GM18907 (cell line): Measurements from ENCODE around the gene HNRNPC.
A peak's percentile ranks its signal among the peaks of the same experiment; 100 is the strongest.
"Not testable (repeated sequence)": the region's sequence is repeated elsewhere in the genome, so short reads cannot be mapped to it uniquely, and the experiment has no call there.

Experiments used
- ATAC-seq: cut with Tn5 transposase; IDR thresholded peaks from one replicate; pipeline ENCODE4 v1.9.1; 2021; ENCODE audit warnings: mild to moderate bottlenecking, moderate library complexity; ENCODE audit not compliant: unreplicated experiment

HNRNPC gene

DNA sequence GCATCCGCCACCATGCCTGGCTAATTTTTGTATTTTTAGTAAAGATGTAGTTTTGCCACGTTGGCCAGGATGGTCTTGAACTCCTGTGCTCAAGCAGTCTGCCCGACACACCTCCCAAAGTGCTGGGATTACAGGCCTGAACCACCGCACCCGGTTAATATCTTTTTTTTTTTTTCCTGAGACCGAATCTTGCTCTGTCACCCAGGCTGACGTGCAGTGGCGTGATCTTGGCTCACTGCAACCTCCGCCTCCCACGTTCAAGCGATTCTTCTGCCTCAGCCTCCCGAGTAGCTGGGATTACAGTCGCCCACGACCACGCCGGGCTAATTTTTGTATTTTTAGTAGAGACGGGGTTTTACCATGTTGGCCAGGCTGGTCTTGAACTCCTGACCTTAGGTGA is 3.4 kb upstream of the HNRNPC start:
- ATAC-seq, result not testable (repeated sequence)

DNA sequence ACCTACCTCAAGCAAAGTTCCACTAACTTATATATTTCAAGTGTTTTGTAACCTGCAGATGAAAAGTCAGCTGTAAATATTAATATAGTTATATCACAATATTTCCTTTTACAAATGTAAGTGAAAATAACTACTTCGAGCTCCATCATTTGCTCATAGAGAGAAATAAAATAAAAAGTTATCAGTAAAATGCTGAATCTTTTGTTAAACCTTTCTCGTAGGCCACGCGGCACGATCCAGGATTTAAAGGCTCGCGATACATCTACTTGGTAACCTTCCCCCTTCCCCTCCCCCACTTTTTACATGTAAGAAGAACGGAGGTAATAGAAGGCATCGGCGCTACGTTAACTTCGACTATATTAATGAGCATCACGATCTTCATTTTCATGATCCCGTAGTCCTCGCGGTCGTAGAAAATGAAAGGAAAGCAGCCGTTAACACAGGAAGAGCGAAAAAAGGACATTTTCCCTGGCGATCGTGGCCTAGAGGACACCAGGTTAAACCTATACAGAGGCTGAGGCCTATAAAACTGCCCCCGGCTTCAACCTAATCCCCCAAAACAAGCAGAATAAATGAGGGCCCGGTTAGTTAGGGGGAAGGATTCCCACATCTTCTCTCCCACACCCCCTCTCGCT is 508 bp downstream of the HNRNPC start:
- ATAC-seq, result no peak

DNA sequence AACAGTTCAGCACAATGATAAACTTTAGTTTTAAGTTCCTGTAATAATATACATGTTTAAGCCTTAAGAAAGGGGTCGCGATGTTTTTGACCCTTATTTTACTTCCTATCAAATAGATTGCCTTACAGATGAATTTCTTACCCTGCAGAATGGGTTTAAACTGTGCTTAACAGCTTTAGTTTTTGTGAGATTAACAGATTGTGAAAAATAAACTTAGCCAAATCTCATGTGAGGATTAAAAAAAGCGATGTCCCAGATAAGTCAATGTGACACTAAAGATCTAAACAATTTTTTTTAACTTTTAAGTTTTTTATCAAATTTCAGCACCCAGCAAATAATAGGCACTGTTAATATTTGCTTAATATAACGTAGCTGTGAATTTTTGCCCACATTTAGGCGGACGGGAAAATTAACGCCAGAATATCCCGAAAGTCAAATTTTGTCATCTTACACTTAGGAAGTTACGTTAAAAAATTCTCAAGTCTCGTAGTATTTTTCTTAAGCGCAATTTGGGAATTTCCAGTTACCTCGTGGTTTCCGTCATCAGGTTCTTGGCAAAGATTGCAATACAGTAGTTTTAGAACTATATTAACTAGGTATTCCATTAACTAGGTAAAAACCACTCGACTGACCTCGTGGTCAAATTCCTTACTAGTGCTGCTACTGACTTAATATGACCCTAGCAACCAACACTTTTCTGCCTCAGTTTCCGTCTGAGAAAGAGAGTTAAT is 1.2 kb downstream of the HNRNPC start:
- no peak for ATAC-seq

DNA sequence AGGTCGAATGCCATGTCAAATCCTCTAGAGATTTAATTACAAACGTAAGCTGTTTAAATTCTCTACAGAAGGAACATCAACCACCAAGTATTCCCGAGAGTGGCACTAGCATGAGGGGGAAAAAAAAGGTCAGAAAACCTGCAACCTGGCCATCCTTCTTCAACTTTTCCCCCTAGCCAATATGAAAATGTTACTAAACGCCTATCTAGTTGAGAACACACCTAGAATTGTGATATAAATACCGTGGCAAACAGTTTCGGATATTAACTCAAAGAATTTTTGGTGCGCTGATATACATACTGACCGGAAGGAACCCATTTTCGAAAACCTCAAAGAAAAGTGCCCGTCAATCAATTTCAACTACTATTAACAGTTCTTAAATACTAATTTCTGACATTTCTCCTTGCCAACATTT is 1.8 kb downstream of the HNRNPC start:
- no peak for ATAC-seq

DNA sequence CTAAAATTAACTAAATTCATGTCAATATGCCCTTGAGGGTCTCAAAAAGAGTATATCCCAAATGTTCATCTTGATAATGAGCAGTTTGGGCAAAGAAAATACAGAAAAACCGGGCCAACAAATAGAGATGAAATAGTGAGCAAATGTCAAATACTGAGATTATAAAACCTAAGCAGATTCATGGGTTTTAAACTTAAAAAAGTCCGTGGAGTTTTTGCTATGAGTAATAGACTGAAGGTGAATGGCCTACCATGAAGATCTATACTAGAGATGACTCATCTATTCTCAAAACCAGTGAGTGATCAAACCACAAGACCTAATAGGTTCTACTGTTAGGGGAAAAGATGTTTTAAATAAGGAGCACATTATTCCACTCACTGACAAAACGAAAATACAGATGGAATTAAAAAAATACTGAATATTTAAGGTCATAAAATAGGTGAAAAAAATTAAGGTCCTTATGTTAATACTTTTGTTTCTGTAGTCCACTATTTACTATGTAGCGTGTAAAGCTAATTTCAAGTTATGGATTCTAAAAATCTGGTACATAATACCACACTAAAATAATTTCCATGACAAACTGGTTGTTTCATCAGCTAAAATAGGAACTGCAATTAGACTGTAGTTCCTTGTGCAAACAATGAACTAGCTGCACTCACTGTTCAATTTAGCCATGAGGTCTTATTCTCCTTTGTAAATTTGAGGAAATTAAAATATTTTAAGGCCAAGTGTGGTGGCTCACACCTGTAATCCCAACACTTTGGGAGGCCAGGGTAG is 5.0 kb downstream of the HNRNPC start:
- peak; percentile 80 for ATAC-seq

DNA sequence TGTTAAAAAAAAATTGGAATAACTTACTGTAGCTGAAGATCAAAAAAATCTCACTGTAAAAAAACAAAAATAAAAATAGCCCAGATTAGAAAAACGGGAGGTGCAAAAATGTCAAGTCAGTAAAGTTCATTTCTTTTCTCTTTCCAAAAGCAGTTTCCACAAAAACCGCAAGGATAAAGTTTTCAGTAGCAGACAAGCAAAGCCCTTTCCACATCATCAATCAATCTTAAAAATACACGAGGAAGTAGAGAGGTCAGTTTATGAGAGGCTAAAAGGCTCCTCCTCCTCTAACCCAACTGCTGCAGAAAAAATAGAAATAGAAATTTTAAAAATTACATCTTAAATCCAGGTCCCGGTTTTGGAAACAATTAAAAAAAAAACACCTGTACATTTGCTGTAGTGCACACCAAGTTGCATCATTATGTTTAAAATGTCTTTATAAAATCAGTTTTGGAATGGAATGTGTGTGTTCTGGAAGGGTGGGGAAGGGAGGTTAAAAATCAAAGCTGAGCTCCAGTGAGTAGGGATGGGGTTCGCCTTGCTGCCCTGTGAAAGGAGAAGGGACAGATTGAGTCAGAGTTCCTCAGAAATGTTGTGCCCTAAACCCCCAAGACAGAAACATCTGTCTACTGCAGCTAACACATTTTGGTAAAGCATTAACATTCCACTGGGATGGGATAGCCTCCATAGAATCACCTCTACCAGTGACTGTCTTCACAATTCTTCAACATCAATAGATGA is 5.8 kb downstream of the HNRNPC start:
- ATAC-seq, result peak; percentile 13

DNA sequence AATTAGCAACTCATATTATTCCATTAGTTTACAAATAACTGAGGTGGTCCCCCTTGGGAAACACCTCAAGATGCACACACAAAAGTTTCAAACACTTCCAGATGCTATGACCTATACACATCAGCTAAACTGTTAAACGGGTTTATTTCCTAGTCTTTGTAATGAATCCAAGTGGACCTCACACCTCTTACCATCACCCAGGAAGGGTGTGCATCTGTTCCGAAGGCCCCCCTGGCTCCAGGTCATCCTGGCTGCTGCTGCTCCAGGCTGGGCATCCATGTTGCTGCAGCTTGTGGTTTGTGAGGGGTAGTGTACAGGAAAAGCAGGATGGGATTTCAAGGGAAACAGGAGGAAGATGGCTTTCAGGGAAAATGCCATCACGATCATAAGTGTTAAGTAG is 6.8 kb downstream of the HNRNPC start:
- ATAC-seq, result no peak

DNA sequence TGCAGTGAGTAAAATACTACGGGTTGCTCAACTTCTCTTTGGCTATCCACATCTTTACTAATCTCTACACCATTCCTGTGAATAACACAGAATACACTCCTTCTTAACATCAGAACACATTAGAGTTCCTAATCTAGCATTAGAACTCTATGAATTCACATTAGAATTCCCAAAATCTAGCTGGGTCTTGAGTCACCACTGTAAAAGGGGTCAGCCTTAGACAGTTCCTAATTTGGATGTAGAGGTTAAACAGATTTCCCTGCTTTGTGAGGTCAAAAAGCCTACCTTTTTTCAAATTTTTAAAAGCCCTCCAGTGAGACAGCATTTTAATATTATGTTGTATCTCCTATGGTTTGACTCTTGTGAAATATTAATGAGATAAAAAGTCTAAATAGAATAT is 7.4 kb downstream of the HNRNPC start:
- ATAC-seq, result no peak

DNA sequence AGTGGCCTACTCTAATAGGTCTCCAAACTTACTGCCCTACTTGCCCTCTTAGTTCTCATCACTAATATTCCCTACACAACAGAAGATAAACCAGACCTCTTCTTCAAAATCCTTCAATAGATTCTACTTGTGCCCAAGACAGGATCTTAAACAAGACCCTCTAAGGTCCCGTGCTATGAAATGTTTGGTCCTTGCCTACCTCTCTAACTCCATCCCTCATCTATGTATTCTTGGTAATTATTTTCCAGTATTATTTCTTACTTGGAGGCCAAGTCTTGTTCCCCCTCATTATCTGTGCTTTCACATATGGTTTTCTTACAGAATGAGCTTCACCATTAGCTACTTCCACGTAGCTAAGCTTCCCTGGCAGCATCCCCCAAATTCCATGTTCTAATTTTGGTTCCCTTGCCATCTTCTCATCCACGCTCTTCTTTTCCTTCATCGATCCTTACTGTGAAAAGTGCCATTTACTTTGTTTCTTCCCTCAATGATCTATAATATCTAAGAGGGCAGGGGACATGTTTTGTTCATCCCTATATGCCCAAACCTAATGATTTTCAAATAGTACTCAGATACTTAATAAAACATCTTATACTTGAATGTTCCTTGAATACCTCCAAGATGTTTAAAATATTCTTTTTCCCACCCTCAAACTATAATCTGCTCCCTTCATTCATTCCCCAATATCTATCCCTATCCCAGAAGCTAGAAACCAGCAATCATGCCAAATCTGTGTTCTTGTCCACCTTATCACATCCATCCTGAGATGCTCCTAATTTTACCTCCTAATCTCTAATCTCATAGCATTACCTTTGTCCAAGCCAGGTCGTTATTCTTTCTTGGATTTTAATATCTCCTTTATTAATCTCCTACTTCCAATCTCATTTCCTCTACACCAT is 10.1 kb downstream of the HNRNPC start:
- no peak for ATAC-seq

DNA sequence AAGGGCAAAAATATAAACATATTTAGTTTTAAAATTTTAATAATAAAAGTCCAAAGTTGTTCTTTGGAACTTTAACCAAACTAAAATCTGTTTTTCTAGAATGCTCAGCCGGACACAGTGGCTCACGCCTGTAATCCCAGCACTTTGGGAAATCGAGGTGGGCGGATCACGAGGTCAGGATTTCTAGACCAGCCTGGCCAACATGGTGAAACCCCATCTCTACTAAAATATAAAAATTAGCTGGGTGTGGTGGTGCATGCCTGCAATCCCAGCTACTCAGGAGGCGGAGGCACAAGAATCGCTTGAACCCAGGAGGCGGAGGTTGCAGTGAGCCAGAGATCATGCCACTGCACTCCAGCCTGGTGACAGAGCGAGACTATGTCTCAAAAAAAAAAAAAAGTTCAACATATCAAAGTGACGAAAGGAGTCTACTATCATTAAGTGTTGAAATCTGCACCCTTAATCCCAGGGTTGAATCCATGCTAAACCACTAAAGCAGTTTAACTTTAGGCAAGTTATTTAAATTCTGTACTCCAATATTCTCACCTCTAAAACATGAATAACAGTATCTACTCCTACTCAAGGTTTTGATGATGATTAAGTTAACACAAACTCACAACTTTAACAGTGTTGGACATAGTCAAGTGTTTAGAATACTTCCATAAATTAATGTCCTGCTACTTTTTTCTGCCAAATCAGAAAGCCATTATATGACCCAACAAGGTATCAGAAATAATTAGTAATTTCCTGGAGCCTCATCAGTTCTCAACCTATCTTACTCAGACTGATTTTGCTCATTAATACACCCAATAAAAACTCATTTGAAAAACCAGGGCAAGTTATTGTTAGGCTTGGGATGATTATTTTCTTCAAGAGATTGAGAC is 11.0 kb downstream of the HNRNPC start:
- ATAC-seq, result no peak

DNA sequence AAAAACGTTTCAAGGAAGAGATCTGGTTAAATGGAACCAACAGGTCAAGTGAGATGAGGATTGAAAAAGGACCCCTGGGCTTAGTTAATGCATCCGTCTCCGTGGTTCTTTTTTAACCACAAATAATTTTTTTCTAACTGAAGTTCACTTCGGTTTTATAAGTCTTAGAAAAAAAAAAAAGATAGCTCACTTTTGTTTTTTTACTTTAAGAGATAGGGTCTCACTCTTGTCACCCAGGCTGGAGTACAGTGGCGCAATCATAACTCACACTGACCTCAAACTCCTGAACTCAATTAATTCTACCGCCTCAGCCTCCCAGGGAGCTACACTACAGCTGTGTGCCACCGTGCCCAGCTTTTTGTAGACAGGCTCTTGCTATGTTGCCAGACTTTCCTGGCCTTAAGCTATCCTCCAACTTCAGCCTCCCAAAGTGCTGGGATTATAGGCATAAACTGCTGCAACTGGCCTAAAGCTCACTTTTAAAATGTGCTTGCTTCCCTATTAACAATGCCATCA is 11.8 kb downstream of the HNRNPC start:
- ATAC-seq, result no peak

DNA sequence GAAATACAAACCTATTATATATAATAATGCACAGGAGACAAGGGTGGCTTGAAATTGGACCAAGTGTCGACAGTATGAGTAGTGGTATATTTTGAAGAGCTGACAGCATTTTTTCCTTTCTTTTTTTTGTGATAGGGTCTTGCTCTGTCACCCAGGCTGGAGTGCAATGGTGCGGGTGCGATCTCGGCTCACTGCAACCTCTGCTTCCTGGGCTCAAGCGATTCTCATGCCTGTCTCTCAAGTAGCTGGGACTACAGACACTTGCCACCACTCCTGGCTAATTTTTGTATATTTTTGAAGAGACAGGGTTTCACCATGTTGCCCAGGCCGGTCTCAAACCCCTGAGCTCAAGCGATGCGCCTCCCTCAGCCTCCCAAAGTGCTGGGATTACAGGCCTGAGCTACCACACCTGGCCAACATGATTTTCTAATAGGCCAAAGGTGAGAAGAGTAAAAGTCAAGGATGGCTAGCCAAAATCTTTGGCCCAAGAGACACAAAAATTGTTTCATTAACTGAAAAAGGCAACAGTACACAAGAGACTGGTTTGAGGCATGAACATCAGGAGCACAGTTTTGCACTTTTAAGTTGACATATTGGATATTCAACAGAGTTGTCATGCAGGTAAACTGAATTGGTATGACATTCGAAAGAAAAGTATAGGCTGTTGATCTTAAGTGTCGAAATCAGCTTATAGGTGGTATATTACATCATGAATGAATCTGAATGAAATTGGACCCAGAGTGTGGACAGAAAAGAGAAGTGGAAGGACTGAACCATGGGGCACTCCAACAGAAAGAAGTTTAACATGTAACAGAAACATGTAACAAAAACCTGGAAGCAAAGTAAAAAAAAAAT is 12.5 kb downstream of the HNRNPC start:
- ATAC-seq, result no peak

DNA sequence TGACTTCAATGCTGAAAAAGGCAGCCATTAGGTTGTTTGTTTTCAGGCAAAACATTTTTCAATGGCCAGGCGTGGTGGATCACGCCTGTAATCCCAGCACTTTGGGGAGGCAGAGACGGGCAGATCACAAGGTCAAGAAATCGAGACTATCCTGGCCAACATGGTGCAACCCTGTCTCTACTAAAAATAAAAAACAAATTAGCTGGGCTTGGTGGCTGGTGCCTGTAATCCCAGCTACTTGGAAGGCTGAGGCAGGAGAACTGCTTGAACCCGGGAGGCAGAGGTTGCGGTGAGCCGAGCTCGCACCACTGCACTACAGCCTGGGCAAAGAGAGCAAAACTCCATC is 13.2 kb downstream of the HNRNPC start:
- ATAC-seq, result not testable (repeated sequence)

DNA sequence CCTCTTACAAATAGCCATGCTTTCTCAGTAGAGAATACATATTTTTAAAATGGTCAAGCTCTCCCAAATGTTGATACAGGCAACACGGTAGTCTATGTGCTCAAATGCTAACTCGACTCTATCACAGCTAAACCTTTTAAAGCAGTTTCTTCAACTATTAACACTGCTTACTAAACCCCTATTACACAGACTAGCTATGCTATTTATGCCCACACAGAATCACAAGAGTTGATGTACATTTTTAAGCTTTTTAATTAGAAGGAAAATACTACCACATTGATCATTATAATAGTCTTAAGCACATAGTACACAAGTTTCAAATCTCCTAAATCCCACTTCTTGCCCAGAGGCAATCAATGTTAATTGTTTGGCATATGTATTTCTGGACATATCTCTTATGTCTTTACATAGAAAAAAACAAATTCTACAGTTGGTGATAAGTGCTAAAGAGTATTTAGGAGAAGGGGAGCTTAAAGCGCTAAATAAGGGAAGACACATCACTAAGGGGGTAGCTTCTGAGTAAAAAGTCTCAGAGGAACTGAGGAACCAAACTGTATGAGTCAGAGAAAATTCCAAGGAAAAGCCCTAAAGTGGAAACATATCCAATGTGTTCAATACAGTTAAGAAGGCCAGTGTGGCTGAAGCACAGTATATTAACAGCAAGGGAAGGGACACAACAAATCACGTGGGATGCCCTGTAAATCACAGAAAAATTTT is 13.7 kb downstream of the HNRNPC start:
- ATAC-seq, result no peak

DNA sequence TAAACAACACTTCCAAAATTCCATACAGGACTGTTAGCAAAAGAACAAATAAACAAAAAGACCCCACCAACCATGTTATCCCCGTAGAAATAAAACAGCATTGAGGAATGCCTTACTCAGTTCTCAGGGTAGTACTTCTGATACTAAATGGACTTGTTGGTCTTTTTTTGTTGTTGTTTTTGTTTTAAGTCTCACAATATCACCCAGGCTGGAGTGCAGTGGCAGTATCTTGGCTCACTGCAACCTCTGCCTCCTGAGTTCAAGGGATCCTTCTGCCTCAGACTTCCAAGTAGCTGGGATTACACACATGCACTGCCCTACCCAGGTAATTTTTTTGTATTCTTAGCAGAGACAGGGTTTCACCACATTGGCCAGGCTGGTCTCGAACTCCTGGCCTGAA is 17.1 kb downstream of the HNRNPC start:
- ATAC-seq, result no peak

DNA sequence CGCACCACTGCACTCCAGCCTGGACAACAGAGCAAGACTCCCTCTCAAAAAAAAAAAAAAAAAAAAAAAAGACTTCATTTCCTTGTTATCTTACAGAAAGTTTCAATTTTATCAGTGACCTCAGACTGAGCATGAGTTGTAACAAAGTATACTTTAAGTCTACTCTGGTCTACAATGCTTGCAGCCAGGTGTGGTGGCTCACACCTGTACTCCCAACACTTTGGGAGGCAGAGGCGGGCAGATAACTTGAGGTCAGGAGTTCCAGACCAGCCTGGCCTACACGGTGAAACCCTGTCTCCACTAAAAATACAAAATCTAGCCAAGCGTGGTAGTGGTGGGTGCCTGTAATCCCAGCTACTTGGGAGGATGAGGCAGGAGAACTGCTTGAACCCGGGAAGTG is 18.0 kb downstream of the HNRNPC start:
- ATAC-seq, result no peak

DNA sequence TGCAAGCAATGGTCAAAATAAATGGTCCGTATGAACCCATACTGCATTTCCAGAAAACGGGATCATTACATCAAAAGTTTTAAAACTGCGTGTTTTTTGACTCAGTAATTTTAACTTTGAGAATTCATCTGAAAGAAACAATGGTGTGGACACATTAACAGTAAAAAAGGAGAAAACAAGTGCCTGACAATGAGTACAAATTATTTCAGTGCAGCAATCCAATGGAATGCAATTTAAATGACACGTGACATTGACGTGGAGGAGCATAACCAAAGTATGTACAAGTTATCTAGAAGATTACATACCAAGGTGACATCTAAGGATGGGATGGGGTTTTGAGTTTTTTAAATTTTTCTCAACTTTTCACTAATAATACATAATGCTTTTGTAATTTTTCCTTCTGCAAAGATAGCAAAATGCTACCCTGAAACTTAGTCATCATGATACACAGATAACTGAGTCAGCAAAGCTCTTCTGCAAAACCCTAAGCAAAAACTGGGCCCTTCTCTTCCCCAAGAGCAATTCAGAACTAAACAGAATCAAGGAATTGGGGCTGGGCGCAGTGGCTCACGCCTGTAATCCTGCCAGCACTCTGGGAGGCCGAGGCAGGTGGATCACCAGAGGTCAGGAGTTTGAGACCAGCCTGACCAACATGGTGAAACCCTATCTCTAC is 20.4 kb downstream of the HNRNPC start:
- ATAC-seq, result no peak
